K562 (cell line): ENCODE data around the gene MEIOB. TPM values are rescaled to one million over a fixed set of nuclear protein-coding genes. Genes with fewer than 3 reads are reported as not detected.

Experiments
- CHD7 ChIP-seq: fragments of 200-600 bp; sonication (generic); IDR thresholded peaks from one replicate; pipeline ENCODE4 v1.6.1; 2012; ENCODE audit warnings: mild to moderate bottlenecking, low read depth, low read length, inconsistent platforms
- FIP1L1 ChIP-seq: fragments of 200-400 bp; formaldehyde crosslinking; IDR thresholded peaks from 2 replicates; pipeline ENCODE4 v1.6.1; 2018; ENCODE audit warnings: mild to moderate bottlenecking, low read depth, low read length; ENCODE audit not compliant: poor library complexity, severe bottlenecking
- LEF1 ChIP-seq: fragments of 450-650 bp; IDR thresholded peaks from 2 replicates; pipeline ENCODE4 v1.6.1; 2016; ENCODE audit warnings: mild to moderate bottlenecking
- U2AF2 ChIP-seq: fragments of 200-400 bp; formaldehyde crosslinking; optimal IDR thresholded peaks from 2 replicates; pipeline ENCODE3; 2017; ENCODE audit warnings: low read depth, mild to moderate bottlenecking, low read length
- polyA plus RNA-seq, 8 experiments: library from polyadenylated mRNA; depleted of rRNA in 4 of 8; stranded (reverse) in 5 of 8; unstranded in 3 of 8; fragments of >200 nt; fragmentation: Nextera tagmentation in 2 of 8; fragmentation: Illumina TruSeq in 1 of 8; extraction: Ambion mirVana in 2 of 8; extraction: Trizol in 1 of 8; gene quantifications; 2 replicates each; pipeline versions ENCODE4 v1.2.1 to v1.2.3, GENCODE V29; 2011 to 2014; ENCODE audit warnings: inconsistent platforms in 1 of 8, missing spikeins in 1 of 8
- total RNA-seq, 7 experiments: library from RNA; depleted of rRNA in 6 of 7; stranded (reverse); fragments of >200 nt in 6 of 7; fragmentation: Illumina TruSeq in 2 of 7; extraction: Trizol in 2 of 7; gene quantifications; 2 replicates each; pipeline versions ENCODE4 v1.2.1 to v1.2.3, GENCODE V29; 2011 to 2021; ENCODE audit warnings: low replicate concordance in 1 of 7

Gene MEIOB
- total and polyA plus RNA-seq, 9 of the 15 experiments (the other 6 are each of a cell fraction or from before 2014, with no cell fraction given), result 25.4 to 203 (median 97.6) TPM

- TF ChIP-seq CHD7 (no peak), LEF1 (no peak), FIP1L1 (no peak), U2AF2 (no peak)
Observed at GRCh38 chr16:1850981-1851380, 21.0 kb downstream of the MEIOB start (continued).
